Activated CD4-positive, alpha-beta T cell treated with anti-CD3 and anti-CD28 coated beads for 1 hour (primary cell): Measurements from ENCODE around the gene GNAL.
A peak's percentile ranks its signal among the peaks of the same experiment; 100 is the strongest.

Experiments used
- DNase-seq: peaks from one replicate; pipeline ENCODE4 v3.0.0-alpha.2; 2020

The GNAL gene

DNA sequence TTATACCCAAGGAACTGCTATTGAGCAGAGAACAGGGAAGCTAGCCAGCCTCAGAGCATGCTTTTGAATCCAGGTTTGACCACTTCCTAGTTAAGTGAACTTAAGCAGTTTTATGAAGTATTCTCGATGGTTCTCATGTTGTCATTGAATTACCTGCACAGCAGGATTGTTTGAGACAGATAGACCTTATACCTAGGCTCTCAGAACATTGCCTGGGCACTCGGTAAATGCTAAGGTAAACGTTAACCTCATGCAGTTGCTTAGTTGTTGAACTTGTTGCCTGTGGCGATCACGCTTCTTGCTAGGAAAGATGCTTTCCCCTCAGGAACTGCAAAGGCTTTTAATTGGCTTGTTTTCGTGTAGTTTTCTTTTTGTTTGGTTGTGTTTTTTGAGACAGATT is 128.2 kb downstream of the GNAL start:
- DNase-seq = no peak

DNA sequence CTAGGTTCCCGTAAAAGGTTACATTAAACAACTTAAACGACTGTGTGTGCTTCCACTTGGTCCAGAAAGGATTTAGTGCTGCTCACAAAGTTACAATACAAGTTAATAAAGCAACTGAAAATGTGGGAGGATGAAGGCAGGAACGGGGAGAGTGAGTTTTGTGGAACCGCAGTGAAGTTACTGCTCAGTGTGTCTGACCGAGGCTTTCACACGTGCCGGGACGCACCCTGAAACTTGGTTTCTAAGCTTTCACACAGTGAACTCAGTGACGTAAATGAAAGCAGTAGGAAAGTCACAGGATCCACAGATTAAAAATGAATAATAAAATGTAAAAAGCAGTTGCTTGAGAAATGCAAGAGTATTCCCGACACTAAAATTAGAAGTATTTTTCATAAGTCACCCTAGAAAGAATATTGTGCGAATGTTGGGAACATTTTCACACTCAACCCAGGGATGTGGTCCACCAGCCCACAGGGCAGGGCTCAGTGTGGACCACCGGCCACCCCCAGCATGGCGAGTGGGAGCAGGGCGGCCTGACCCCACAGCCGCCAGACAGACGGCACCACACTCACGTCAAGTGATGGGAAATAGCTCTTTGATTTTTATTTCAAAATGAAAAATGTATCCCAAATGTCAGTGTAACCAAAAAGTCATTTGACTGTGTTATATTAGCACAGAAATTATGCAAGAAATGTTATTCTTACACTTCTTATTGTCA is 129.6 kb downstream of the GNAL start:
- DNase-seq = no peak

DNA sequence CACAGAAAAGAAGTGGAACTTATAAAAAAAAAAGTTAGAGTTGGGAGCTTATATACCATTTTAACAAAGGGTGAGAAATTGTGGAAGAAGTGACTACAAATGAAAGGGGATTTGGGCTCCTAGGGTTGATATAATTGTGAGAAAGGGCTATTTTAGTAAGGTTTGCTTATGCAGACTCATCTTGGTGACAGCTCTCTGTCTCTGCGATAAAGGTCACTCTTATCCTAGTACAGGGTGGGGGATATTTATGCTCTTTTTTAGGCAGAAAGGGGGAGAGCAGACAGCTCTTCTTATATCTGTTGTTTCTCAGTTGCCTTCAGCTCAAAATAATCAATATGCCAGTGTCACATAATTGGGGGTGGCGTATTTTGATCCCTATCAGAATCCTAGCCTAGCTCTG is 130.9 kb downstream of the GNAL start:
- no peak for DNase-seq

DNA sequence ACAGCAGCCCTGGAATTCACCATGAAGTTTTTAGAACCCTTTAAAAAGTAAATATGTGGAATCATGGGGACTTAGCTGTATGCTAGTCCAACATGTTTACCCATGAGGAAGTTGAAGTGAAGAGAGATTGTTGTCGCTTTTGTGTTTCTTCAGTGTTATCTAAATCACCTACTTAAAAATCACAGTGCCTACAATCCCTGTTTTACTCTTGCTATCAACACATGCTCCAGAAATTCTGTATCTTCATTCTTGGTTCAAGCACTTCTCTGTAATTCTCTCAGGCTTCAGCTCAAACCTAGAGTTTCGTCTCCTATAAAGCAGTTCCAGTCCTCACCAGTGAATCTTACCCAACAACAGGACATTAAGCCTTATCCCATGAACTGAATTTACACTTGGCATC is 131.6 kb downstream of the GNAL start:
- no peak for DNase-seq

DNA sequence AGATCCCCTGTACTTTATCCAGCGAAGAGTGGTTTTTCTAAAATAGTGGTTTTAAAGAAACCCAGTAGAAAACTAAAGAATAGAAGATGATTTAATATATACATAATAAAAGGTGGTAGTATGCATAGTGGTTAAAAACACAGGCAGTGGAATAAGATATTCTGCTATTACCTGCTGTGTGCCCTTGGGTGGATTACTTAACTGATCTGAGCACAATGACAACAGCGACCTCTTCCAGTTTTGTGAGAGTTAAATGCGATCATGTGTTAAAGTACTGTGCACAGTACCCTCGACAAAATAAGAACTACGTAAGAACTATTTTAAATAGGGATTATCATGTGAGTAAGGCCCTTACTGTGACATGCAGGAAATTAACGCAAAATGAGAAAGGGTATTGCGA is 132.1 kb downstream of the GNAL start:
- DNase-seq = no peak

DNA sequence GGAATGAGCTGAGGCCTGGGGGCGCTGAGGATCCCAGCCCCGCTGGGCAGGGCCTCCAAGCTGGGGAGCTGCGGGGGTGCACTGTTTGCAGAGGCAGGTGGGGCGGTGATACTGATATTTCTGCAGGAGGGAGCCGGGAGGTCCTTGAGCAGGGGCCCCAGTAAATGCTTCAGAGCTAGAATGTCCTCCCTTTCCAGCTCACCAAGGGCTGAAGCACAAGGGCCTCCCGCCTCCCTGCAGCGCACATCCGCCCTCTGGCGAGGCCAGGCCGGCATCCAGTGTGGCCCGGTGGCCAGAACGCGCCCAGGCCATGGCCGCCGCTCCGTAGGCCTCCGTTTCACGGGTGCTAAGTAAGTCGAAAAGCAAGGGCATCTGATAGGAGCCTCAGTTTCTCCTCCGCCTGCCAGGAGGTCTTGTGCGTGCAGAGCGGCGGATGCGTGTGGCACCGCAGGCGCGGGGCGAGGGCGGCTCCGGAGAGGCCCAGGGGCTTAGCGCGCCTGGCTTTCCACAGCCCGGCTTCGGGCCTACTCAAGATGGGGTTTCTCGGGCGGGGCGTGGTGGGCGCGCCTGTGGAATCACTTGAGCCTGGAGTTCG is 132.7 kb downstream of the GNAL start:
- DNase-seq = no peak

DNA sequence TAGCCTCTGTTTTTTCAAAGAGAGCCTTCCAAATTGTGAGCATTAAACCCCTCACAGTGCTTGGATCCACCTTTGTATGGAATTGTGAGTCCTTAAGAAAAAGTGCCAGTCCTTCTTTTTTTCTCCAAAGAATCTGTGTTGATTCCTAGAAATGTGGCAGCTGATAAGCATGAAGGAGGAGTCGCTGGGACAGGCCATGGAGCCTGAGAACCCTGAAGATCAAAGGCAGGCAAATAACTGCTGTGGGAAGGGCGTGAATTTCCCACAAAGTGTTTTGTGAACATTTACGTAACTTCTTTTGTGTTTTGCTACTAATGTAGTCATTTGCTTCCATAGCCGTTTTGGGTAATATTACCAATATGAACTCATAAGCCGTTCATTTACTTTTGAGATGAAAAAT is 134.5 kb downstream of the GNAL start:
- DNase-seq = no peak

DNA sequence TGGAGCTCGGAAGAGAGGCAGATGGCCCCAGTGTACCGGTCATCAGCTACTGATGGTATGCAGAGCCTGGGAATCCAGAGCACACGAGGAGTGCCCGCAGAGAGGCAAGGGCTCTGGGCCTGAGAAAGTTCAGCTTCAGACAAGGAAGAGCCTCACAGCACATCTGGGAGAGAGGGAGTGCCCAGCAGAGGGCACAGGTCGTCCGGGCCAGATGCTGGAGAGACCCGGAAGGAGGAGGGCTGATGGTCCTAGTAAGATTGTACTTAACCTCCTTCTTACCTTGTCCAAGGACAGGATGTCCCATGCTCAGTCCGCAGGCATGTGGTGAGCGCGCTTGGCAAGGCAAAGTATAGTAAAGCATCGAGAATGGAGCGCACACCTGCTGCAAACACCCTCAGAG is 137.8 kb downstream of the GNAL start:
- DNase-seq = no peak

DNA sequence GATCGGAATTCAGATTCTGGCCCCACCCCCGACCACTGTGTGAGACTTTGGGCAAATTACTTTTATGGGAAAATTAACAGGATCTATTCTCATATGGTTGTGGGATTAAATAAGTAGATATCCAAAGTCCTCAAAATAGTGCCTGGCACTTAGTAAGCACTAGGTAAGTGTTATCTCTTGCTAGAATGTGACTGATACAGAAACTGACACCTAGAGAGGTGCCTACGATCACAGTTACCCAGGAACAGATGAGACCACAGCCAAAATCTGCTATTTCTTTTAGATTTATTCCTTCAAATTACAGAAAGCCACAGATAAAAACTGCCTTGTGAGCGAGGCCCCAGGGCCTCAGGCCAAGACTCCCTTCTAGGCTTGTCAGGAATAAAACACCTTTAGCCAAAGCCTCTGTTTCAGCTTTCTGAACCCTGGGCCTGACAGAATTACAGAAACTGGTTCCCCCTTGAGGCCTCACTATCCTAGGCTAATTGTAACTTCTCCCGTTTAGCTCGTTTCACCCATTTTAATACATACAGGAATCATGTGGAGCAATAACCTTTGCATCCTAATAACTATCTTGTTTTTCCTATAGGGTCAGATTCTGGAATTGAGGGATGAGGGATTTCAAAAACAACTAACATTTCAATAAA is 139.8 kb downstream of the GNAL start:
- no peak for DNase-seq

DNA sequence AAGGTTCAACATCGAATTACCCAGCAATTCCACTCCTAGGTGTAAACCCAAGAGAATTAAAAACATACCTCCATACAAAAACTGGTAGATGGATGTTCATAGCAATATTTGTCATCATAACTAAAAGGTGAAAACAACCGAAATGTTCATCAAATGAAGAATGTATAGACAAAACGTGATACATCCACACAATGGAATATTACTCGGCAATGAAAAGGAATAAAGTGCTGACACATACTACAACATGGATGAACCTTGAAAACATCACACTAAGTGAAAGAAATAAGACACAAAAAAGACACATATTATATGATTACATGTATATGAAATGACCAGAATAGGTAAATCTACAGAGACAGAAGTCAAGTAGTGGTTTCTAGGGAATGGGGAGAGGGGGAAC is 141.5 kb downstream of the GNAL start:
- no peak for DNase-seq

DNA sequence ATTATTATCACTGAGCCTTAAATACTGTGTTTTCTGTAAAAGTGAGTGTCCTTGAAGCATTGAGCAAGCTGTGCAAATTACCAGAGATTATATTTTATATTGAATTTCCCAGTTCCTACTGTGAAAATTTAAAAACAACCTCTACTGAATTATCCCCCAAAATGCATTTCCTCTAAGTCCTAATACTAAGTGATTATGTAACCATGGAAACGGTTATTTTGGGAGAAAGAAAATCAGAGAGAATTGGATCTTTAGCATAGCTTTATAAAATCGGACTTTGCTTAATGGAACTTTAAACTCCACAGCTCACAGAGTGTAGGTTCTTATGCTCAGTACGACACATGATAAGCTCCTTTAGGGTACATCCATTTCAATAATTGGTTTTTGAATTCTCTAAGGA is 142.9 kb downstream of the GNAL start:
- no peak for DNase-seq

DNA sequence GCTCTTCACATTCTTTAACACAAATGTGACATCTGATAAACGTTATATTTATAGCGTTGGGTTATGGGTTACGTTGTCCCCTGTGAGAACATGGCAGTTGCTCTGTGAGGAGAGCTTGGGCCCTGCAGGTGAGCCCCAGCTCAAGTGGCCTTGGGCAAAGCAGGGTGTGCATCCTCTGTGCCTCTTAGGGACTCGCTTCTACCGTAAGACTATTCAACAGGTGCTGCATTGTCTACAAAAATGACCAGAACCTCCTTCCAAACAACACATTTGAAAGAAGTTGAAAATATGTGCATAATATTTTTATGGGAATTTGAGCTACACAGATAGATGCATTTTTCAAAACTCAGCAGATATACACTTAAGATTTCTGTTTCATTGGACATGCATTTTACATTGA is 145.7 kb downstream of the GNAL start:
- no peak for DNase-seq

DNA sequence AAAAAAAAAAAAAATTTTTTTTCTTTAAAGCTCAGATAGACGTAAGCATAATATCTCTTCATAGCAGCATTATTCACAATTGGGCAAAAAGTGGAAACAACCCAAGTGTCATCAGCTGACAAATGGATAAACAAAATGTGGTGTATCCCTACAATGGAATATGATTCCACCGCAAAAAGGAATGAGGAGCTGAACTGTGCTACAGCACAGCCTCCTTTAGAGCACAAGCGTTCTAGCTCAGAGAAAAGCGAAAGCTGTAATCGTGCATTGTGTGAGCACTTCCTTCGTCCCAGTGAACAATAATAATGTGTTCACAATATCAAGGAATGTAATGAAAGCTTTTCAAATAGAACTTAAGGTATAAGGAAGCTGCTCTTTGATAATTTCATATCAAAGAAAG is 150.5 kb downstream of the GNAL start:
- no peak for DNase-seq

DNA sequence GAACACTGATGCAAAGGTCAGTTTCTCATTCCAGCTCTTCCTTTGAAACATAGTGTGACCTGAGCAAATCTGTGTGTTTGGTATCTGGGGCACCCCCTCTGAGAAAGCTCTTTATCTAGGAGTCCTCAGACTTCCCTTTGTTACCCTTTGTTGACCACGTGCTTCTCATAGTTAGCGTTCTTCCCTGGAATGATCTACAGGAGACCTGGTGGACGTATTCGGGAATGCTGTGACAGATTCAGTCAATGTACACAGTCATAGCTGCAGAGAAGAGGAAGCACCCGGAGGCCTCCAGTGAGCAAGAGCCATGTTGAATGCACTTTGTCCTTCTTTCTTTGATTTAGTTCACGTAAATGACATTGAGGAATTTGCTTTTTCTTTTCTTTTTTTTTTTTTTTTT is 151.4 kb downstream of the GNAL start:
- DNase-seq = no peak

DNA sequence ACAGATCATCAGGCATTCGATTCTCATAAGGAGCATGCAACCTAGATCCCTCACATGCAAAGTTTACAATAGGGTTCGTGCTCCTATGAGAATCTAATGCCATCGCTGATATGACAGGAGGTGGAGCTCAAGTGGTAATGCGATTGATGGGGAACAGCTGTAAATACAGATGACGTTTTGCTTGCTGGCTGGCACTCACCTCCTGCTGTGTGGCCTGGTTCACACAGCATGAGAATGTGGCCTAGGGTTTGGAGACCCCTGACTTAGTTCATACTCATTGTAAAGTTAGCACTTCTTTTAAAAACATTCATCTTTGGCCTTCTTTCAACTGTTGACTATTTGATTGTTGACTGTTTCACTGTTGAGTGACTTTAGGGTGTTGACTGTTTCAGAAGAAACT is 153.5 kb downstream of the GNAL start:
- no peak for DNase-seq

DNA sequence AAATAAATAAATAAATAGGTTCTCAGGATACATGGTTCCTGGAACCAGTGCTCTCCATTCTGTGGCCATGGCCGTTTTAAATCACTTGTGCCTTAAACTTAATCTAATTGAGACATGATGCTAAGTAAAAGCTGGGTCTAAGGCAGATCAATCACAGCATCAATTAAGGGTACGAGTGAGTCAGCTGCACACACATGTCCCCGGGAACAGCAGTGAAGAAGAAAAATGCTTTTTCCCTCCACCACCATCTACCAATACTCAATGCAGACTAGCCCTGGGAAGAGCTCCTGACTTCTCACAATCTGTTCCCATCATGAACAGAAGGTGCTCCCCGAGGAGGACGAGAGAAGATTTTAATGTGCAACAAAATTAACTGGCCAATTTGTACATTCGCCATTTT is 155.4 kb downstream of the GNAL start:
- no peak for DNase-seq

DNA sequence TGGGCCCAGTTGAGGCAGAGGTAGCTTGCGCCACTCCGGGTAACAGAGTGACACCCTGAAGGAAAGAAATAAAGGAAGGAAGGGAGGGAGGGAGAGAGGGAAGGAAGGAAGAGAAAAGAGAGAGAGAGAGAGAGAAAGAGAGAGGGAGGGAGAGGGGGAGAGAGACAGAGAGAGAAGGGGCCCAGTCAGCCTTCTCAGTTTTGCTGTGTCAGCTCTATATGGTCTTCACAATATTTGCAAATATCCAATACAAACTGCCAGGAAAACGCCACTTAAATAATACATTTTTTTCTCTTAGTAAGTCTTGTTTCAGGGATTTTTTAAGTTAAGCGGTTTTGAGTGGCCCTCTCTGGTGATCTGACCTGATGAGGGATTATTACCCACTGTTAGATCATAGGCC is 156.6 kb downstream of the GNAL start:
- no peak for DNase-seq

DNA sequence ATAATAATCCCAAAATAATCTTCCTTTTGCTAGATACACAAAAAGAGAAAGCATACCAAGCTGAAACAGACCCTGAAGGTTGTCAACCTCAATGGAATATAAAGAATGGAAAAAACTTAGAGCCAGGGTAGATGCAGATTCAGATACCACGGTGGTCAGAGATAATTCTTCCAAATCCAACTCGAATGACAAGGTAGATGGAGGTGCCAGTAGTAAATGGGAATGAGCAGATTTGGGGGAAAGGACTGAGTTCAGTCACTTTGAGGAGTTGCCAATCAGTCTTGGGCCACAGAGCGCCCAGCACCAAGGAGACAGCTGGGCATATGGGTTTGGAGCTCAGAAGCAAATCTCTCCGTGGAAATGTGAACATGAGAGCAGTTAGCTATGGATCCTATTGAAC is 158.7 kb downstream of the GNAL start:
- DNase-seq = no peak

DNA sequence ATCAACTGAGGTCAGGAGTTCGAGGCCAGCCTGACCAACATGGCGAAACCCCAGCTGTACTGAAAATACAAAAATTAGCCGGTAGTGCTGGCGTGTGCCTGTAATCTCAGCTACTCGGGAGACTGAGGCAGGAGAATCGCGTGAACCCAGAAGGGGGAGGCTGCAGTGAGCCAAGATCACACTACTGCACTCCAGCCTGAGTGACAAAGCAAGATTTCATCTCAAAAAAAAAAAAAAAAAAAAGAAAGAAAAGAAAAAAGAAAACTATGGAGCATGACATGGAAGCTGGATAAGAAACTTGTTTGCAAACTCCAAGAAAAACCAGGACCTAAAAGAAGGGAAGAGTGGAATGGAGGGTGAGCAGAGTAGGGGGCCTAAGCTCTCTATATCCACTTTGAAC is 160.2 kb downstream of the GNAL start:
- no peak for DNase-seq

DNA sequence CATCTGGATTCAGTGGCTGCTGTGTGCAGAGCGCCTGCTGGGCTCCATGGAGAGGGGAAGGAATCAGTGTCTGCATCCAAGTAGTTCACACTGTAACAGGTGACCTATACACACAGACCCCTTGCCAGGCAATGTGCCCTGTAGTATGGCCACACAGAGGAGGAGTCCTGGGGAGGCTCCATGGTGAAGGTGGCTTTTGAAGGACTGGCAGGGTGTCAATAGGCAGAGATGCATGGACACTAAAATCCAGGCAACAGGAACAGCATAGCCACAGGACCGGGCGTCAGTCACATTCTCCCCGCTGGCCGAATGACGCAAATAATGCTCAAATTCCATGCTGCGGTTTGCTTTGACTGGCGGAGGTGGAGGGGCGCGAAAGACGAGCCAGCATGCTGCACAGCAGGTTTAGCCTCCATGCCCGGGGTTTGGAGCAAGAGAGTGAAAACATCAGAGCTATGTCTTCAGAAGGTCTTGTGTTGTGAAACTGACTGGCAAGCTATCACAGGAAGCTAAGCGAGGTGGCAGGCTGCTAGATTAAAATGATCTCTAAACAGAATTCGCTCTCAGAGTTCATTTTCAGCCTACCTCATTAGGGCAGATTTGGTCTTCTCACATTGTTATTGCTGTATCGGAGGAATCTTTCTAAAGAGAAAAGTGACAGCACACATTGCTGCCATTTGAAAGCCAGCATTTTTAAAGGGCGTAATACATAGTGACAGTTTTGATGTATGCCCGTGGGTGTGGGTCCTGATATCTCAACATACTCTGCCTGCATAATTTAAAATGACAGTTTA is 161.0 kb downstream of the GNAL start:
- peak; percentile 41 for DNase-seq

DNA sequence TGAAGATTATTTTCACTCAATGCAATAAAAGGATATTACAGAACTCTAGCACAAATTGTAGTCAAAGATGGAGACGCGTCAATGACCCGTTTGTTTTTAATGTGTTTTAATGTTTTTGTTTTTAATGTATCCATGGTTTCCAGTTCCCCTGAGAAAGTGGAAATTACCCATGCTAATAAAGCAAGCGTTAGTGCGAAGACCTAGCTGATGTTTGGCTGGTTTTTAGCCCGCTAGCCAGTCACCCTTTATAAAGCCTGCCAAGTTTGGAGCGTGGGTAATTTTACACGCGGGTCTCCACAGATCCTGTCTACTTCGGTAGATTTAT is 161.7 kb downstream of the GNAL start:
- DNase-seq = no peak

DNA sequence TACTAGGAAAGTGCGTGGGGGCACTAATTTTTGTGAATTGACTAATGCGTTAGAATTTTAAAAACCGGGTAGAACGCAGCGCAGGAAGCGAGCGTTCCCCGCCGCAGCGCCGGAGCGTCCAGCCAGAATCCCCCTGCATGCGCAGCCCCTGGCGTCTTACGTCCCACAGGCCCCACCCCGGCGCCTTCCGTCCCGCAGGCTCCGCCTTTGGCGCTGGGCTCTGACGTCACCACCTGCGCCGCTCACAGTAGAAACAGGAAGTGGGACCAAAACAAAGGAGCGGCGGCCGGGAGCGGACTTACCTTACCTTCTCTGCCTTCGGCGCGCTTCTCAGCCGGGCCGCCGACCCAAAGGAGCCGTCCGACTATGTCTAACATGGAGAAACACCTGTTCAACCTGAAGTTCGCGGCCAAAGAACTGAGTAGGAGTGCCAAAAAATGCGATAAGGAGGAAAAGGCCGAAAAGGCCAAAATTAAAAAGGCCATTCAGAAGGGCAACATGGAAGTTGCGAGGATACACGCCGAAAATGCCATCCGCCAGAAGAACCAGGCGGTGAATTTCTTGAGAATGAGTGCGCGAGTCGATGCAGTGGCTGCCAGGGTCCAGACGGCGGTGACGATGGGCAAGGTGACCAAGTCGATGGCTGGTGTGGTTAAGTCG is 162.2 kb downstream of the GNAL start, which contains the start of gene CHMP1B:
Gene CHMP1B, plus strand, starts transcription at position 268 of the 660 bp plus-strand sequence. Its CDS starts 99 bp downstream, at position 367.
- DNase-seq = peak; percentile 94

DNA sequence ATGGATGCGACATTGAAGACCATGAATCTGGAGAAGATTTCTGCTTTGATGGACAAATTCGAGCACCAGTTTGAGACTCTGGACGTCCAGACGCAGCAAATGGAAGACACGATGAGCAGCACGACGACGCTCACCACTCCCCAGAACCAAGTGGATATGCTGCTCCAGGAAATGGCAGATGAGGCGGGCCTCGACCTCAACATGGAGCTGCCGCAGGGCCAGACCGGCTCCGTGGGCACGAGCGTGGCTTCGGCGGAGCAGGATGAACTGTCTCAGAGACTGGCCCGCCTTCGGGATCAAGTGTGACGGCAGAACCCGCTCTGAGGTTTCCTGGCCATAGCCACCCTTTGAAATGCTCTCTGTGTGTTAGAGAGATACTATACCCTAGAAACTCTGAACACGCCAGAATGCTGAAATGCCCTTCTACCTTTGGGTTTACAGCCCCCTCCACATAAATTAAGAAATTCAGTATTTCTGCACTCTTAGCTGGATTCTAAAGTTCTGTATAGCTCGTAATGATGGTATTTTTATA is 162.8 kb downstream of the GNAL start:
- DNase-seq = peak; percentile 23
